ENCODE measurements around the gene VMAC.
"Not testable (repeated sequence)": the region's sequence is repeated elsewhere in the genome, so short reads cannot be mapped to it uniquely, and the experiment has no call there.

Gene VMAC, protein sequence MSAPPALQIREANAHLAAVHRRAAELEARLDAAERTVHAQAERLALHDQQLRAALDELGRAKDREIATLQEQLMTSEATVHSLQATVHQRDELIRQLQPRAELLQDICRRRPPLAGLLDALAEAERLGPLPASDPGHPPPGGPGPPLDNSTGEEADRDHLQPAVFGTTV

DNA sequence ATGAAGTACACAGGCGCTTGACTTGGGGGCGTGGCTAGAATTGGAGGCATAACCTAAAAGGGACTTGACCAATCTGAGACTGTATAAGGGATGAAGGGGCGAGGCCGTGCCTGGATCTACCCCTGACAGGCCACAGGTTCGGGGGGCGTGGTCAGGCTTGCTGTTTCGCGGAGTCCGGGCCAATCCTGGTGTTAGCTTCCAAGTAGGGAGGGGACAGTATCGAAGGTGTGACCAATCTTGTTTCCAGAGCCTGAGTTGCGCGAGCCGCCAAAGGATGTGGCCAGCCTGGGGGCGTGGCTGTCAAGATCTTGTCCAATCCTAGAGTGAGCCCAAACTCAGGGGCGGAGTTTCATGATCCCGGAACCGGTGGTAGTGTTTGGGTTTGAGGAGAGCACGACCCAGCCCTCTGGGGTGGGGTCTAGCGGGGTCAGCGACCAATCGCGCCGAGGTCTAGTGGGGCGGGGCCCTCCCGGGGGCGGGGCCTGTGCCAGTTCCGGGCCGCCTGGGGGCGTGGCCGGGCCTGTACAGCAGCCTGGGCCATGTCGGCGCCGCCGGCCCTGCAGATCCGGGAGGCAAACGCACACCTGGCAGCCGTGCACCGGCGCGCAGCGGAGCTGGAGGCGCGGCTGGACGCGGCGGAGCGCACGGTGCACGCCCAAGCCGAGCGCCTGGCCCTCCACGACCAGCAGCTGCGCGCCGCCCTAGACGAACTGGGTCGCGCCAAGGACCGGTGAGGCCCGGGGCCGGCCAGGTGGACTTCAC is at the start of gene VMAC:
Gene VMAC, plus strand, starts transcription at position 521 of the 762 bp plus-strand sequence. Its CDS starts 19 bp downstream, at position 540.
- DNase-seq (ENCODE audit: low read depth): peak; percentile 99

GRCh38 chr19:5855151-5855550 is 49.5 kb upstream of the VMAC start:
- DNase-seq (ENCODE audit: low read depth): not testable (repeated sequence)

GRCh38 chr19:5857203-5858081 is 47.2 kb upstream of the VMAC start:
- no peak for DNase-seq (ENCODE audit: low read depth)

DNA sequence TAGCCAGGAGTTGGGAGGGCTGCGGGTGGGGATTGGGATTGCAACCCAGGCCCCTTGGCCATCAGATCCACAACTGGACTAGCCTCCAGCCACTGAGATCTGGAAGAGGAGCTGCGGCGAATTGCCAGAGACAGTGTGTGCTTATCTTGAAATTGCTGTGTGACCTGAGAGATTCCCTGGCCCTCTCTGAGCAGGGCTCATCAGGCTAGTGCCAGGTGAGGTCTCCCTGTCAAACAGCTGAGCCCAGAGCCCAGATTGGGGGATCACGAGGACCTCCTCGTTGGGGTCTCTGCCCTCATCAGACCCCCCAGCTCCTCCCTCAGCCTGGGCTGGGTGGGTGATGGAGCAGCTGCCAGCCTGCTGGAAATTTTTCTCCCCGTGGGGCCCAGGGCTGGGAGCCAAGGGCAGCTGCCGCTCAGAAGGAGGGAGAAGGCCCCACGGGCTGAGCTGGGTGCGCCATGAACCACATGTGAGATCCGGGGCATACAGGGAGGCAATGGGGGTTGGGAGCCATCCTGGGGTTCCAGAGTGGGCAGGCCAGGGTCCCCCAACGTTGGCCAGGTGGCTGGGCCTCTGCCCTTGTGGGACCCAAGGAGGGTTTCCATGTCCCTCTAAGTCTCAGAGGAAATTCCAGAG is 41.5 kb upstream of the VMAC start:
- DNase-seq (ENCODE audit: low read depth): no peak

- DNase-seq (ENCODE audit: low read depth): no peak
Observed at GRCh38 chr19:5864013-5864720, 40.5 kb upstream of the VMAC start.

DNA sequence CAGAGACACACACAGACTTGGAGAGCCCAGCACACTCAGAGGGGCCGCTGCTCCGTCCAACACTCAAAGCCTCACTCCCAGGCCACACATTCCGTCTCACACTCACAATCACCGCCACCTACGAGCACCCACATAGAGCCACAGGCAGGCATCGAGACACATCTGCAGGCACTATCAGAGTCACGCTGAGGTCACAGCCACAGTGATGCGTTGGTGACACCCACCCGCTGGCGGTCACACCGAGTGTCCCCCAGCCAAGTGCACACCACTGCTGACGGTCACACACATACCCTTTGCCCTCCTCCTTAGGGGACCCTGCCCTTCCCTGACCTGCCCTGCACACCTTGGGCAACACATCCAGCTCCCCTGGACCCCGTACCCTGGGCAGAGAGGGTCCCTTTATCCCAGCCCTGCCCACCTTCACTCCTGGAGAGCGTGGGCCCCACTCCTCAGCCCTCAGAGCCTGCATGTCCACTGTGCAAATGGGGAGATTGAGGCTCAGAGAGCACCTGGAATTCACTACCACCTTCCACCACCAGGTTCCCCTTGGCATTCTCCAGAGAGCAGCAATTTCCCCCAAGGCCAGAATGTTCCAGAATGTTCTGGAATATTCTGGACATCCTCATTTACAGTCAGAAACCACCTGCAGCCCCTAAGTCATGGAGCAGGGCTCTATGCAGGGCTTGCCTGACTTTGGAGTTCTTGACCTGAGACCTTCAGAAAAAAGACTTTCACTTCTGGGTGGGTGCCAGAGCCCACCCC is 39.8 kb upstream of the VMAC start:
- no peak for DNase-seq (ENCODE audit: low read depth)

GRCh38 chr19:5865772-5866171 is 38.9 kb upstream of the VMAC start:
- DNase-seq (ENCODE audit: low read depth): no peak

GRCh38 chr19:5867201-5868136 is 37.2 kb upstream of the VMAC start:
- DNase-seq (ENCODE audit: low read depth): no peak

GRCh38 chr19:5870986-5871394 is 33.7 kb upstream of the VMAC start:
- DNase-seq (ENCODE audit: low read depth): no peak

DNA sequence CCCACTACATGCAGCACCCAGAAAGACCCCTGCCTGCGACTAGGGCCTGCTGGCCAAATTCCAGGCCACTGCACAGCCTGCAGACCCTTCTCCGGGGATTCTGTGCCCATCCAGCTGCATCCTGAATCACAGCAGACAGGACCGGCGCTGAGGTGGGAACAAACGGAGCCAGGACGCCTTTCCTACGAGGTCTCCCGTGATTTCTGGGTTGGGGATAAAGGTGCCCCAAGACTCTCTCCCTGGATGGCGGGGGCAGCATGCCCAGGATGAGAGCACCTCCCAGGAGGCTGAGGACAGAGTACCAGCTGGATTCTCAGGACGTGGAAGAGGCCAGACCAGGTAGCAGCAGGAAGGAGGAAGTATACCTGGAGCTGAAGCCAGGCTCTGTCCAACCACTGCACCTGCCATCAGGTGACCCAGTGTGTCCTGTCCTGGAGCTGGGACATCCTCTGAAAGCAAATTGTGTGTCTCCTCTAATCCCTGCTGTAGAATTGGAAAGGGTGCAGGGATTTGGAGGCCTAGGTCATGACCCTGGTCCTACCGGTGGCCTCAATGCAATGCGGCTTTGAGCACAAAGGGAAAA is 31.0 kb upstream of the VMAC start:
- no peak for DNase-seq (ENCODE audit: low read depth)

DNA sequence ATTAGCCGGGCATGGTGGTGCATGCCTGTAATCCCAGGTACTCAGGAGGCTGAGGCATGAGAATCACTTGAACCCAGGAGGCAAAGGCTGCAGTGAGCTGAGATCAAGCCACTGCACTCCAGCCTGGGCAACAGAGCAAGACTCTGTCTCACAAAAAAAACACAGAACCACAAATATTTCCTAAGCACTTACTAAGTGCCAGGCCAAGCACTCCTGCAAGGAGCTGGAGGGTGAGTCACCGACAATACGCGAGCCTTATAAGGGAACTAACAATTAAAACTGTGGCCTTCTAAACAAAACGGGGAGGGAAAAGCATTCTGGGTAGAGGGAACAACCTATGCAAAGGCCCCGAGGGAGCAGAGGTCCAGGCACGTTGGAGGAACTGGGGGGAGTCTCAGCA is 30.2 kb upstream of the VMAC start:
- DNase-seq (ENCODE audit: low read depth): not testable (repeated sequence)

- no peak for DNase-seq (ENCODE audit: low read depth)
Observed at GRCh38 chr19:5877427-5877826, 27.2 kb upstream of the VMAC start.

DNA sequence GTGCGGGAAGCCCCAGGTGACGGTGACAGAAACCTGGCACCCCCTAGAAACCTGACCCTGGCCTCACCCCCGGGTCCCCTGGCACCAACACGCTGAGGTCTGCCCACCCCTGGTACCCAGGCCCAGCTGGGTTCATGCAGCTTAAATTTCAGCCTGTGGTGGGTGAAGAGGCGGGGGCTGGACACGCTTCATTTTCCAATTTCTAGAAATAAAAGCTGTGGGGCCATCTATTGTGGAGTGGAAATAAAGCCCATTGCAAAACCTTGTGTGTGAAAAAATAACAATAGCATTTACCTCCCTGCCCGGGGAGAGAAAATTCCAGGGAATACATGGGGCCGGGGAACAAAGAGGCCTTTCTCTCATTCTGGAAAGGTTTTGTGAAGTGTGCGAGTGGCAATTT is 26.8 kb upstream of the VMAC start:
- no peak for DNase-seq (ENCODE audit: low read depth)

DNA sequence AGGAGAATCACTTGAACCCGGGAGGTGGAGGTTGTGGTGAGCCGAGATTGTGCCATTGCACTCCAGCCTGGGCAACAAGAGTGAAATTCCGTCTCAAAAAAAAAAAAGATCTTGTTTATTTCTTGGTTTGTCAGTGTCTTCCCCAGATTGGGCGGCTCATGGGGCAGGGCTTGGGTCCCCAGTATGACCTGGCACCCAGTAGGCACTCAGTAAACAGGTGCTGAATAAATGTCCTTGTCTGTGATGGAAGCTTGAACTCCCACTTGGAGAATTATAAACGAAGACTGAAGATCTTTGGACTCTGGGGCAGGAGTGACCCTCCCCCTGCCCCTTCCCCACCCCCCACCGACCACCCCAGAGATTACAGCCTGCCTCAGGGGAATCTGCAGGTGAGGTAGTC is 24.5 kb upstream of the VMAC start:
- DNase-seq (ENCODE audit: low read depth): no peak

DNA sequence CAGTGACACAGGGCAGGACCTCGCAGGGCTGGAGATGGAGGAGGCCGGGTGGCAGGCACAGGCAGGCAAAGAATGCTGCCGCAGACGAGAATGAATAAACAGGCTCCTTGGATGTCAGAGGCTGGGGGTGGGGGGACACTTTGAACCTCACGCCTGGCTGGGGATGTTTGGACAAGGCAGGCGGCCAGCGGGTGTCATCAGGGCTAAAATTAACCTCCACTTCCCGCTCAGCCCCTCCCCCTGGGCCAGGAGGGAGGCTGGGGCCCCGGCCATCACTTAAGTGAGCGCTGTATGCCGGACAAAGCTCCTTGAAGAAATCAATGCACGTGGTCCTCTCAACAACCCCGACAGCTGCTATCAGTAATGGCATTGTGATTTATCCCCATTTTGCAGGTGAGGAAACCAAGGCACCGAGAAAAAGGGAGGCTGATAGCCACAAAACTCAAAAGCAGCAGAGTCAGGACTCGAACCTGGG is 24.0 kb upstream of the VMAC start:
- no peak for DNase-seq (ENCODE audit: low read depth)

- no peak for DNase-seq (ENCODE audit: low read depth)
Observed at GRCh38 chr19:5881543-5882299, 23.0 kb upstream of the VMAC start.

GRCh38 chr19:5882421-5882968 is 22.2 kb upstream of the VMAC start:
- no peak for DNase-seq (ENCODE audit: low read depth)

Data from stimulated activated CD8-positive, alpha-beta memory T cell treated with anti-CD3 and anti-CD28 coated beads, Interleukin-12 subunit alpha, Interleukin-12 subunit beta, amount 100 ng/mL, for 4 hours (primary cell).